Hepatocyte (in vitro differentiated cells): ENCODE measurements around the gene OPRM1. TPM values are rescaled to one million over a fixed set of nuclear protein-coding genes. Genes with fewer than 3 reads are reported as not detected.

Experiments
- DNase-seq: peaks from one replicate; pipeline ENCODE4 v3.0.0-alpha.2; 2016; ENCODE audit warnings: low spot score
- H2AFZ ChIP-seq: fragments of 200-600 bp; sonication (generic); 2 replicates; pipeline ENCODE4 v1.6.0; 2016; ENCODE audit warnings: antibody characterized with exemption, mild to moderate bottlenecking
- H3K27ac ChIP-seq: fragments of 200-600 bp; sonication (generic); 2 replicates; pipeline ENCODE4 v1.5.1; 2016; ENCODE audit warnings: mild to moderate bottlenecking
- H3K27me3 ChIP-seq: fragments of 200-600 bp; sonication (generic); 2 replicates; pipeline ENCODE4 v1.6.1; 2016
- H3K36me3 ChIP-seq: fragments of 200-600 bp; sonication (generic); replicated peaks from 2 replicates; pipeline ENCODE4 v1.5.1; 2016; ENCODE audit warnings: low read depth; ENCODE audit not compliant: insufficient read depth
- H3K4me1 ChIP-seq: fragments of 200-600 bp; sonication (generic); 2 replicates; pipeline ENCODE4 v1.5.1; 2016; ENCODE audit warnings: mild to moderate bottlenecking, moderate library complexity; ENCODE audit not compliant: insufficient read depth
- H3K4me2 ChIP-seq: fragments of 200-600 bp; sonication (generic); 2 replicates; pipeline ENCODE4 v1.6.0; 2016
- H3K4me3 ChIP-seq: fragments of 200-600 bp; sonication (generic); 2 replicates; pipeline ENCODE4 v1.5.1; 2016; ENCODE audit warnings: mild to moderate bottlenecking
- H3K79me2 ChIP-seq: fragments of 200-600 bp; sonication (generic); 2 replicates; pipeline ENCODE4 v1.6.0; 2017; ENCODE audit warnings: mild to moderate bottlenecking
- H3K9me2 ChIP-seq: fragments of 200-600 bp; sonication (generic); replicated peaks from 2 replicates; pipeline ENCODE4 v1.6.0; 2017; ENCODE audit warnings: mild to moderate bottlenecking; ENCODE audit not compliant: insufficient read depth
- H3K9me3 ChIP-seq: fragments of 200-600 bp; sonication (generic); 2 replicates; pipeline ENCODE4 v1.5.1; 2016; ENCODE audit warnings: low read depth, mild to moderate bottlenecking
- H4K20me1 ChIP-seq: fragments of 200-600 bp; sonication (generic); 2 replicates; pipeline ENCODE4 v1.6.0; 2016; ENCODE audit warnings: mild to moderate bottlenecking; ENCODE audit not compliant: insufficient read depth, poor library complexity, severe bottlenecking
- CTCF ChIP-seq: fragments of 200-600 bp; sonication (generic); IDR thresholded peaks from 2 replicates; pipeline ENCODE4 v1.5.1; 2016; ENCODE audit warnings: antibody characterized with exemption, mild to moderate bottlenecking; ENCODE audit not compliant: poor library complexity
- EZH2 ChIP-seq: fragments of 200-600 bp; sonication (generic); IDR thresholded peaks from 2 replicates; pipeline ENCODE4 v1.6.1; 2016; ENCODE audit warnings: antibody characterized with exemption, mild to moderate bottlenecking, borderline replicate concordance
- EZH2phosphoT487 ChIP-seq: fragments of 200-600 bp; sonication (generic); IDR thresholded peaks from one replicate; pipeline ENCODE4 v1.6.1; 2018; ENCODE audit warnings: antibody characterized with exemption, mild to moderate bottlenecking, low read depth, moderate library complexity; ENCODE audit not compliant: unreplicated experiment, severe bottlenecking
- WGBS: methylation state at CpG from one replicate; pipeline ENCODE4 v1.1.6; 2016; ENCODE audit warnings: low lambda C conversion rate; ENCODE audit errors: missing lambda C conversion rate; 5-methylcytosine and 5-hydroxymethylcytosine counted together
- polyA plus RNA-seq: library from polyadenylated mRNA; unstranded; fragments of >200 nt; fragmentation: Nextera tagmentation; extraction: Ambion mirVana; gene quantifications from 2 replicates; pipeline ENCODE4 v1.2.1, GENCODE V29; 2016
- total RNA-seq: library from RNA; depleted of rRNA; stranded (reverse); fragments of >200 nt; gene quantifications from 2 replicates; pipeline ENCODE4 v1.2.3, GENCODE V29; 2014

OPRM1 gene
- total and polyA plus RNA-seq, 2 experiments from 2014 or later: not detected

- 81% methylated on average over 5 of the region's 5 CpGs for WGBS
- no peaks in the 10 kb centered on the region for H3K79me2 ChIP-seq
- no peaks in the 10 kb centered on the region for H3K27me3 ChIP-seq
- H3K4me2 ChIP-seq: no peak overlapping the region
- H3K4me1 ChIP-seq: no peaks in the 10 kb centered on the region
- H3K36me3 ChIP-seq: no peaks in the 10 kb centered on the region
- no peak for DNase-seq
- H2AFZ ChIP-seq: no peak overlapping the region
- H3K9me2 ChIP-seq: no peaks in the 10 kb centered on the region
- no peak for TF ChIP-seq CTCF
- TF ChIP-seq EZH2phosphoT487: no peak
- no peak for TF ChIP-seq EZH2
- no peak overlapping the region for H3K27ac ChIP-seq
- no peak overlapping the region for H3K4me3 ChIP-seq
- no peaks in the 10 kb centered on the region for H4K20me1 ChIP-seq
- no peaks in the 10 kb centered on the region for H3K9me3 ChIP-seq
Measured at GRCh38 chr6:154179434-154179833, 140.4 kb downstream of the OPRM1 start.

GRCh38 chr6:154187203-154187602 lies 148.2 kb downstream of the OPRM1 start:
- Histone ChIP-seq H3K4me1 (no peaks in the 10 kb centered on the region), H3K27me3 (no peaks in the 10 kb centered on the region), H3K9me2 (no peaks in the 10 kb centered on the region), H2AFZ (no peak overlapping the region), H3K36me3 (no peaks in the 10 kb centered on the region), H3K27ac (no peak overlapping the region), H3K9me3 (no peaks in the 10 kb centered on the region), H3K79me2 (no peaks in the 10 kb centered on the region), H3K4me3 (no peak overlapping the region), H4K20me1 (no peaks in the 10 kb centered on the region), H3K4me2 (no peak overlapping the region)
- TF ChIP-seq EZH2 (no peak), CTCF (no peak), EZH2phosphoT487 (no peak)
- DNase-seq: no peak
- WGBS: 82% methylated on average over 3 of the region's 3 CpGs

GRCh38 chr6:154187714-154188113 lies 148.7 kb downstream of the OPRM1 start:
- no peak overlapping the region for H3K27ac ChIP-seq
- H4K20me1 ChIP-seq: no peaks in the 10 kb centered on the region
- H3K4me1 ChIP-seq: no peaks in the 10 kb centered on the region
- no peaks in the 10 kb centered on the region for H3K9me2 ChIP-seq
- H3K4me2 ChIP-seq: no peak overlapping the region
- H3K4me3 ChIP-seq: no peak overlapping the region
- no peak overlapping the region for H2AFZ ChIP-seq
- TF ChIP-seq EZH2phosphoT487 (no peak), EZH2 (no peak), CTCF (no peak)
- no peaks in the 10 kb centered on the region for H3K36me3 ChIP-seq
- H3K79me2 ChIP-seq: no peaks in the 10 kb centered on the region
- H3K27me3 ChIP-seq: no peaks in the 10 kb centered on the region
- no peak for DNase-seq
- H3K9me3 ChIP-seq: no peaks in the 10 kb centered on the region

GRCh38 chr6:154196333-154196885 lies 157.4 kb downstream of the OPRM1 start:
- Histone ChIP-seq H2AFZ (no peak overlapping the region), H4K20me1 (no peaks in the 10 kb centered on the region)

More at GRCh38 chr6:154196333-154196885, 157.4 kb downstream of the OPRM1 start:
- Histone ChIP-seq H3K9me2 (no peaks in the 10 kb centered on the region), H3K27me3 (no peaks in the 10 kb centered on the region), H3K27ac (no peak overlapping the region), H3K4me3 (no peak overlapping the region), H3K36me3 (no peaks in the 10 kb centered on the region), H3K9me3 (no peaks in the 10 kb centered on the region), H3K4me1 (no peaks in the 10 kb centered on the region), H3K79me2 (no peaks in the 10 kb centered on the region), H3K4me2 (no peak overlapping the region)
- TF ChIP-seq EZH2 (no peak), EZH2phosphoT487 (no peak), CTCF (no peak)
- 95% methylated on average over 1 of the region's 1 CpG for WGBS
- no peak for DNase-seq
